ENCODE measurements around the gene SH3RF2.
"Not testable (repeated sequence)": the region's sequence is repeated elsewhere in the genome, so short reads cannot be mapped to it uniquely, and the experiment has no call there.

The SH3RF2 gene

DNA sequence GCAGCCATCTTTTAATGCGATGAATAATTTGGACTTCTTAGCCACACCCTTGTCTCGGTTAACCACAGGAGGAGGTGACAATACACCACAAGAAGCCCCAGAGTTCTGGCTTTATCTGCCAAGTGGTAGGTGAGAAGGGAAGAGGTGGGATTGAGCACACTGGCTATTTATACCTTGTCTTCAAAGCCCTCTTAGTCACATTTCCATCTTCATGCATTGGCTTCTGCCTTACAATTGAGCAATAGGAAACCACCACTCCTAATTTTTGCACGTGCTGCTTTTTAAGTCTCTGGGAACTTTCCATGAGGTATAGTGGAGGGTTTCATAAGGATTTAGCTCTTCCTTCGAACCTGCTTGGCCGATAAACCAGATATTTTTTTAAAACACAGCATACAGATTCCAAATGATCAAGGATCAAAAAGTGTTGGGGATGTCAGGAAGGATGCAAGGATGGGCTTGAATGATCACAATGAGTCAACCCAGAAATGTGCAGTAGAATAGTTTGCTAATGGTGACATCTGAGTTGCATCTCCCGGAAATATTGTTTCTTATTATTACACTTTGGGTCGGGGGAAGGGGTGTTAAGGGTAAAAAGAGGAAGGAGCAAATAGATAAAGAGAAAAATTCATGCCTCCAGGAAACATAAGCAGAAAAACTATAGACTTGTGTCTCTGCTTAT lies 143.5 kb downstream of the SH3RF2 start:
- DNase-seq (ENCODE audit: low spot score), result no peak

DNA sequence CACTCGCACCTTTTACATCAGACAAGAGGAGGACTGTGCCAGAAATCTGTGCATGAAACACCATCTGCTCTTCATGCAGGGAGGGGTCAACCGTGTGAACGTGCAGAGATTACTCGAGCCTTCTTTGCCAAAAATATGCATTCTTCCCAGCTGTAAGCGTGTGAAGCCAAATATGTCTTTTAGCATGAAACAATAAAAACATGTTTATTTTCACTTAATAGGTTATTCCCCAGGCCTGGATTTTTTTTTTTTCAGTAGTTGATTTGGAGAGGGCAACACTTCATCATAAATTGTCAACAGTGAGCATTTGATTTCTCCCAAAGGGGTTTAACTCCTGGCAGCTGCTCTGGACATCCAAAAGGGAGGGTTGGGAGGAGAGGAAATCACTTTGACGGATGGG lies 145.2 kb downstream of the SH3RF2 start:
- DNase-seq (ENCODE audit: low spot score), result no peak

DNA sequence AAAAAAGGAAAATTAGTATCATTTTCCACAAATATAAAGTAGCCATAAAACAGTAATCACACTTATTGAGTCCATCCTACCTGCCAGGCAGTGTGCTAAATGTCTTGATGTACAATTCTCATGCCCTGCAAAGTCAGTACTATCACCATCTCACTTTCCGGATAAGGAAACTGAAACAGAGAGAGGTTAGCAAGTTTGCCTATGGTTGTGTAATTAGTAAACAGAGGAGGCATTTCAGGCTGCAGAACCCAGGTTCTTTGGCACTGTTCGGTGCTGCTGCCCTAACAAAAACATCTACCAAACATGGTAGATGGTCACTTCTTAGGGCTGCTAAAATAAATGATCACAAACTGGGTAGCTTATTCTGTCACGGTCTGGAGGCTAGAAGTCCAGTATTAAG lies 146.4 kb downstream of the SH3RF2 start:
- DNase-seq (ENCODE audit: low spot score), result no peak

DNA sequence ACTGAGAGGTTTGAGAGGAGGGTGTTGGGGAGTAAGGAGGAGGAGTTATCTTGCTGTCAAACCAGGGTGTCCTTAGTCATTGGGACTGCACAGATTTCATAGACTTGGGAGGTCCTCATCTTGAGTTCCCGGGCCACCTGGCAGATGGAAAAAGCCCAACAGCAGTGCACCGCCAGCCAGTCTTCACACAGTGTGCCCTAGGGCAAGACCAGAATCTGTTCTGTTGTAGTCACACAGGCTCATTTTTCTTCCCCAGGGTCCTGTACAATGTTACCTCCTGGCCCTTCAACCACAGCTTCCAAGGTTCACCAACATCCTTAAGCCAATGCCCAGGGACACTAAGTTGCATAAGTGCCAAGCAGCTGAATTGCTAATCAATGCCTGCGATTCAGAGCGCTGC lies 148.0 kb downstream of the SH3RF2 start:
- DNase-seq (ENCODE audit: low spot score), result no peak

DNA sequence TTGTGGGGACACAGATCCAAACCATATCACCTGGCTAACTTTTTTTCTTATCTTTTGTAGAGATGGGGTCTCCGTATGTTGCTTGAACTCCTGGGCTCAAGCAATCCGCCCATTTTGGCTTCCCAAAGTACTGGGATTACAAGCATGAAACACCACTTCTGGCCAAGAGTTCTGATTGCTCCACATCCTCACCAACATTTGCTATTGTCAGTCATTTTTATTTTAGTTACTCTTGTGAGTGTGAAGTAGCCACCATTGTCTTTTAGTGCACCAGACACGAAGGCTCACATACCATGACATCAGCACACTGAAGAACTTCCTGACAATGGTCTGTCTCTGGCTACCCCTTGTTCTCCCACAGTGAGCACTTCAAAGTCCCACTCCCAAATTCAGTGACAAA lies 151.7 kb downstream of the SH3RF2 start:
- no peak for DNase-seq (ENCODE audit: low spot score)

DNA sequence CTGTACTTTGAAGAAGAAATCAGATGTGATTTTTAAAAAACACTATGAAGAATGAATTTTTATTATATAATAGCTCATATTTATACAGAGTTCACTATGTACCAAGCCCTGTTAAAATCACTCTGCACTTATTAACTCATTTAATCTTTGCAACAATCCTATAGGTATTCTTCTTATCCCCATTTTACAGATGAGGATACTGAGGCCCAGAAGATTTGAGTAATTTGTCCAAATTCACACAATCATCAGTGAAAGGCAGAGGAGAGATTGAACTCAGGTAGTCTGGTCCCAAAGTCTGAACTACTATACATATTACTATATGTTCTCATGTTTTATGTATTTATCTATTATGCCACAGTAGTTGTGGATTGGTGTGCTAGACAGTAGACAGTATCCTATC lies 152.9 kb downstream of the SH3RF2 start:
- no peak for DNase-seq (ENCODE audit: low spot score)

DNA sequence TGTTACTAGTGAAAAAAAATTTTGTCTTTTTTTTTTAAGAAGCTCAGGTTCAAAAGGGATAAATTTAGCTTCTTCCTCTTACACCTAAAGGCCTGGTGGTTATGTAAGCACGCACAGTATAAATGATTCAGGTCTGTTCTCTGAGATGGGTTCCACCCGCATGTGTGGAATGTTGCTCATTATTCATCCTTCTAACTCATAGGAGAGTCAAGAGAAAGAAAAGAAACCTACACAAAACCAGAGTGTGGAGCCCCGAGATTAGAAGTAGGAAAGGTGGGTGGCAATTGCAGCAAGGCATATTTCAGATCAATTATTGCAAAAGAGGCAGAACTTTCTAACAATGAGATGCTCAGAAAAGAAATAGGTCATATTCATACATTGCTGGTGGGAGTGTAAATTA lies 155.5 kb downstream of the SH3RF2 start:
- peak; percentile 86 for DNase-seq (ENCODE audit: low spot score)

DNA sequence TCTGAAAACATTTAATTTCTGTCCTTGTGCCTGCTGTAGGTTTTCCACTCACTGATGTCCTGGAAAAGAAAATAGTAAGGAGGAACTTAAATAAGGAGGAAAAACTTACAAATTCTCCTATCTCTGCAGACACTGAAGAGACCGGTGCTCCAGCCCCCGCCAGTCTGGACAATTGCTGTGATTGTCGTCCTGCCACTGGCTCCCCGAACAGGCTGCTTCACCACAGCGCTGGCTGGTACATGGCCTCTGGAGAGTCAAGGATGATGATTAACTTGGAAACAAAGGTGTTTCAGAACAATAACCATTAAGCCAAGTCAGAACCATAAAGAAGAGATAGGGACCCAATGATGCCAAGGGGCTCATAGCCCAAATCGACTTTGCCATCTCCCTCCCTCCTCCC lies 161.7 kb downstream of the SH3RF2 start:
- DNase-seq (ENCODE audit: low spot score), result no peak

DNA sequence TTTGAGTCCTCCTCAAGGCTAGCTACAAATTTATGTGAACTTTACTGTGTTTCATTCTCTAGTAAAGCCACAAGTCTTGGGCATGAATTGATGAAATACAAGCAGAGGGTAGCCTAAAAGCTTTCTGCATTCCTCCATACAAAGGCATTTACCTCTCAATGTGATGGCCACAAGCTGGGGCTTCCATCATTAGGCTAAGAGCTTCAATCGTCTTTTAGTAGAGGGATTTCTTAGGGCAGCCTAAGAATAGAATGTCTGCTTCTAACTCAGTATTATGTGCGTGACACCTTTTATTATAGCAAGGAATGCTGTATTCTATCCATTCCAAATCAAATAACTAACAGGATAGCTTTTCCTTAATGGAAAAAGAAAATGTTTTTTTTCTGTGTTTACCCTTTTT lies 165.3 kb downstream of the SH3RF2 start:
- no peak for DNase-seq (ENCODE audit: low spot score)

DNA sequence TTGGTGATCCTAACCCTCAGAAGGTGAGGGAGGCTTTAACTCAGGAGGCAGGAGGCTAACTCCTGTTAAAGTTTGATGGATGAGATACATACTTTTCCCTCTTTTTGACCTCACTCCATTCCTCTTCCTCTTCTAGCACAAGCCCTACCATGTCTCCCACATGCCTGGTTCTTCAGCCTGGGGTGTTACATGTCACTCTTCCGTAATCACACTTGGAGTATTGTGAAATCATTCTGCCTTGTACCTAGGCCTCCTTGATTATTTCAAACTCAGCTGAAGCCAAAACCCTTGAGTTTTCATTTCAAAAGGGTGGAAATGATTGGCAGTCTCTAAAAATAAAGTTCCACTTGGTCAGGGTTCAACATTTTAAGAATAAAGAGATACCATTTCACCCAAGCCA lies 167.2 kb downstream of the SH3RF2 start:
- no peak for DNase-seq (ENCODE audit: low spot score)

DNA sequence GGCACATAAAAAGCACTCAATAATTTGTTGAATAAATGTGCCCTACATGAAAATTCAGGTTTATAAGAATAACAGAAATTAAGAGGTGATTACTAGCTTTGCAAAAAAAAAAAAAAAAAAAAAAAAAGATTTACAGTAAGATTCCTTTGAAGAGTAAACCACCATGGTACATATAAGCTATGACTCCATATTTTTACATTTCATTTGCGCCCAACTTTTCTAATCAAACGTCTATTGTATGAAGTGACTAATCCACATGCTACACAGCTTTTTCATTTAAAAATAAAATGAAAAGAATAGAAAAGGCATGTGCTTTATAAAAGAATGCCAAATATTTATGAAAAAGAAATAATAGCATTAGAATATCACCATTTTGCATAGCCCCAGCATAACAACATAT lies 169.1 kb downstream of the SH3RF2 start, which contains the start of gene PLAC8L1:
Gene PLAC8L1 (minus strand): TSS at position 101 of the 400 bp plus-strand sequence. CDS start 1,266 bp downstream, outside the sequence.
- DNase-seq (ENCODE audit: low spot score), result no peak

DNA sequence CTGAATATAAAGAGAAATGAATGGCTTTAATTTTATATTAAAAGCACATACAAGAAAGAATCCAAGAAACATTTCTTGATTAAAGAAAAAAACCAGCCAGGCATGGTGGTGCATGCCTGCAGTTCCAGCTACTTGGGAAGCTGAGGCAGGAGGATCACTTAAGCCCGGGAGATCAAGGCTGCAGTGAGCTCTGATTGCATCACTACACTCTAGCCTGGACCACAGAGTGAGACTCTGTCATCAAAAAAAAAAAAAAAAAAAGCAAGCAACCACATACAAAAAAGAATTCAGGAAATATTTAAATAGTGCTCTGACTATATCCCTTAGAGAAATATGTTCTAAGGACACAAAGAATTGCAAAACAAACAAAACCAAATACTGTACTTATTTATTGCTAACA lies 171.5 kb downstream of the SH3RF2 start:
- no peak for DNase-seq (ENCODE audit: low spot score)

DNA sequence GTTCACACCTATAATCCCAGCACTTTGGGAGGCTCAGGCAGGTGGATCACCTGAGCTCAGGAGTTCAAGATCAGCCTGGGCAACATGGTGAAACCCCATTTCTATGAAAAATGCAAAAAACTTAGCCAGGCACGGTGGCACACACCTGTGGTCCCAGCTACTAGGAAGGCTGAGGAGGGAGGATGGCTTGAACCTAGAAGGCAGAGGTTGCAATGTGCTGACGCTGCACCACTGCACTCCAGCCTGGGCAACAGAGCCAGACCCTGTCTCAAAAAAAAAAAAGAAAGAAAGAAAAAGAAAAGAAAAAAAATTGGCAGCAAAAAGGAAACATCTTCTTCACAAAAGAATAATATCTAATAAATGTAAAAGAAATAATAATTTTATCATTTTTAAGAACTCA lies 172.5 kb downstream of the SH3RF2 start:
- DNase-seq (ENCODE audit: low spot score), result not testable (repeated sequence)

DNA sequence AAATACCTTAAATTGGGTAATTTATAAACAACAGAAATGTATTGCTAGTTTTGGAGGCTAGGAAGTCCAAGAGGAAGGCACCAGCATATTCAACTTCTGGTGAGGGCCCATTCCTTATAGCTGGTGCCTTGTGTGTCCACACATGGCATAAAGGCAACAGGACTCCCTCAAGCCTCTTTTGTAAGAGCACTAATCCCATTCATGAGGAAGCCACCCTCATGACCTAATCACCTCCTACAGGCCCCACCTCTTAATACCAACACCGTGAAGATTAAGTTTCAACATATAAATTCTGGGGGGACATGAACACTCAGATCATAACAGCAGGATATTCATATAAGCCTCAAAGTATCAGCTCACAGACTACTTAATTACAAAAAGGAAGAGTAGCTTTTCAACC lies 173.0 kb downstream of the SH3RF2 start:
- DNase-seq (ENCODE audit: low spot score), result no peak

DNA sequence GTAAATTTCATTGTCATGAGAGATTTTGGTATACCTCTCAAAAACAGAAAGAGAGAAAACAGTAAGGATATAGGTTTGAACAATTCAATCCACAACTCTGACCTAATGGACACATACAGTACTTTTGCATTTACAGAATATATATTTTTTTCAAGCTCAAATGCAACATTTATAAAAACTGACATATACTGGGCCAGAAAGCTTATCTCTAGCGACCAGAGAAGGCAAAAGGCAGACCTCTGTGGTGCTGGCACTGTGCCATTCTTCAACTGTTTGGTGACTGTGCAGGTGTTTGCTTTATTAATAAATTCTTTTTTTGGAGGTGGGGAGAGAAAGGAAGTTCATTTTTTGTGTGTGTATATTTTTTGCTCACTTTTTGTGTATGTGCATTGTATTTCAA lies 175.0 kb downstream of the SH3RF2 start:
- no peak for DNase-seq (ENCODE audit: low spot score)

DNA sequence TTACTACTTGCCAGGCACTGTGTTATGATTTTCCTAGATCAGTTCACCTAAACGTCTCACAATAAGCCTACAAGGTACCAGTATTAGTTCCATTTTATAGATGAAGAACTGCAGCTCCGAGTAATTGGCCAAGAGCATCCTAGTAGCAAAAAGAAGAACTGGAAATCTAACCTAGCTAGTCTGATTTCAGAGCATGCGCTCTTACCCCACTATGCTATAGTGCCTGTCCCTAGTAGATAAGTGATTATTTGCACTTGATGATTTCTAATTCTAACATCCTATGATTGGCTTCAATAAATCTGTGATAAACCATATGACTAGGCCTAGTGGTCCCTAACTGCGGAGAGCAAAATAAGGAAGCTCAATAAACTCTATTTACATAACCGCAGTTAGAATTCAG lies 176.1 kb downstream of the SH3RF2 start:
- DNase-seq (ENCODE audit: low spot score), result no peak
